Esophagus muscularis mucosa (tissue), 3 donors: ENCODE data around the gene ALDH1A3.

Source experiments
- CTCF ChIP-seq, 3 experiments: fragments of 200-600 bp in 2 of 3; fragments of 450-650 bp in 1 of 3; sonication (generic) in 2 of 3; IDR thresholded peaks; one replicate each; pipeline ENCODE4 v1.5.1; 2017 to 2019; ENCODE audit warnings: antibody characterized with exemption in 3 of 3, mild to moderate bottlenecking in 2 of 3, moderate library complexity in 1 of 3
- POLR2A ChIP-seq: fragments of 450-650 bp; IDR thresholded peaks from one replicate; pipeline ENCODE4 v1.6.1; 2017; ENCODE audit warnings: antibody characterized with exemption, moderate library complexity, mild to moderate bottlenecking, low read depth
- POLR2AphosphoS5 ChIP-seq, 2 donors: sonication (generic); formaldehyde crosslinking; IDR thresholded peaks; one replicate each; pipeline ENCODE4 v1.6.1; 2017; ENCODE audit warnings: antibody characterized with exemption in 2 of 2

GRCh38 chr15:100832149-100832942, 47.3 kb upstream of the ALDH1A3 start:
- no peak for TF ChIP-seq POLR2AphosphoS5 (IDR thresholded peaks at IDR 0.05)
- TF ChIP-seq CTCF (IDR thresholded peaks at IDR 0.05): no peak
- TF ChIP-seq POLR2A: no peak
